ENCODE data around the gene CACNA1S.

DNA sequence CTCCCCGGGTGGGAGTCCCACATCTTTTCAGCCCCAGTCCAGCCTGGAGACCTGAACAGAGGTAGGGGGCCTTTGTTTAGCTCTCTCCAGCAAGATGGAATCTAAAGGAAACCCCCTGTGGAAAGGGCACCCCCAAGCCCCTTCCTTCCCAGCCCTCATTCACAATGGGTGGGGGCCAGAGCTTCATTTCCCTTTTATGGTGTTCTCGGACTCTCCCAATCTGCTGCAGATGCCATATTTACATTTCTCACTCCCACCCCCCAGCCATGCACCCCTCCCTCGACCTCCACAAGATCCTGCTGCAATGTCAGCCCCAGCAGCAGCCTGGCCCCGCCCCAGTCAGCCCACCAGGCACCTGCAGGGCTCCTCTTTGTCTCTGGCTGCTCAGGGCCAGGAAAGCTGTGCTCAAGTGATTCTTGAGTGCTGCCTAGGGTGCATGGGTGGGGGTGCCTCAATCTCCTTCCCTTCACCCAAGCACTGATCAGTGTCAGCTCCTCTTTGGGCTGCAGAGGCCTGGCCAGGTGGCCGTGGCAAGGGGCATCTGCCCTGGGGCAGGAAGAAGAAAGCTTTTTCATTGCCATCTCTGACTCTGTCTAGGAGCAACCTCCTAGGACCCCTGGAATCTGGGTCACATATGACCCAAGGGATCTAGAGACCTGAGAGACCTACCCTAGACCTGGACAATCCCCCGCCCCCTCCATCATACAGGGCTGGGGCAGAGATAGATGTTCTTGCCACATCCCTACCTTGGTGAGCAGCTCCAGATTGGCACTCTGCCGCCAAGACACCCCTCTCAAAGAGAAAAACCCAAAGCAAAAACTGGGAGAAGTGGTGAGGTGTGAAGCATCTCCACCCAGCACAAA lies 90.4 kb downstream of the CACNA1S start:
- TF ChIP-seq POLR2A (IDR thresholded peaks at IDR 0.05), result no peak
- TF ChIP-seq, protein P1, sequence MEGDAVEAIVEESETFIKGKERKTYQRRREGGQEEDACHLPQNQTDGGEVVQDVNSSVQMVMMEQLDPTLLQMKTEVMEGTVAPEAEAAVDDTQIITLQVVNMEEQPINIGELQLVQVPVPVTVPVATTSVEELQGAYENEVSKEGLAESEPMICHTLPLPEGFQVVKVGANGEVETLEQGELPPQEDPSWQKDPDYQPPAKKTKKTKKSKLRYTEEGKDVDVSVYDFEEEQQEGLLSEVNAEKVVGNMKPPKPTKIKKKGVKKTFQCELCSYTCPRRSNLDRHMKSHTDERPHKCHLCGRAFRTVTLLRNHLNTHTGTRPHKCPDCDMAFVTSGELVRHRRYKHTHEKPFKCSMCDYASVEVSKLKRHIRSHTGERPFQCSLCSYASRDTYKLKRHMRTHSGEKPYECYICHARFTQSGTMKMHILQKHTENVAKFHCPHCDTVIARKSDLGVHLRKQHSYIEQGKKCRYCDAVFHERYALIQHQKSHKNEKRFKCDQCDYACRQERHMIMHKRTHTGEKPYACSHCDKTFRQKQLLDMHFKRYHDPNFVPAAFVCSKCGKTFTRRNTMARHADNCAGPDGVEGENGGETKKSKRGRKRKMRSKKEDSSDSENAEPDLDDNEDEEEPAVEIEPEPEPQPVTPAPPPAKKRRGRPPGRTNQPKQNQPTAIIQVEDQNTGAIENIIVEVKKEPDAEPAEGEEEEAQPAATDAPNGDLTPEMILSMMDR (IDR thresholded peaks at IDR 0.05), result no peak
